BLaER1 (cell line): ENCODE results near the gene RNF150.
"Not testable (repeated sequence)": the region's sequence is repeated elsewhere in the genome, so short reads cannot be mapped to it uniquely, and the experiment has no call there.

ENCODE experiments used
- H3K27ac ChIP-seq: shearing (Covaris generic); formaldehyde crosslinking; 2 replicates; pipeline ENCODE4 v1.8.1; 2022
- H3K27me3 ChIP-seq: shearing (Covaris generic); formaldehyde crosslinking; 2 replicates; pipeline ENCODE4 v1.8.1; 2022
- H3K36me3 ChIP-seq: shearing (Covaris generic); formaldehyde crosslinking; 2 replicates; pipeline ENCODE4 v1.8.1; 2022
- H3K4me1 ChIP-seq: shearing (Covaris generic); formaldehyde crosslinking; 2 replicates; pipeline ENCODE4 v1.8.1; 2022
- H3K4me2 ChIP-seq: shearing (Covaris generic); formaldehyde crosslinking; 2 replicates; pipeline ENCODE4 v1.8.1; 2022
- H3K4me3 ChIP-seq: shearing (Covaris generic); formaldehyde crosslinking; 2 replicates; pipeline ENCODE4 v1.8.1; 2022
- H3K9ac ChIP-seq: shearing (Covaris generic); formaldehyde crosslinking; 2 replicates; pipeline ENCODE4 v1.8.1; 2022
- H3K9me3 ChIP-seq: shearing (Covaris generic); formaldehyde crosslinking; 2 replicates; pipeline ENCODE4 v1.8.1; 2022
- H4K20me1 ChIP-seq: shearing (Covaris generic); formaldehyde crosslinking; 2 replicates; pipeline ENCODE4 v1.8.1; 2022
- Cebpa-rat ChIP-seq: shearing (Covaris generic); IDR thresholded peaks from 2 replicates; pipeline ENCODE4 v1.8.1; 2022

RNF150 gene

GRCh38 chr4:140826701-140827027, 306.6 kb downstream of the RNF150 start:
- Histone ChIP-seq H3K9ac (no peak overlapping the region), H3K36me3 (no peaks in the 10 kb centered on the region), H3K9me3 (no peaks in the 10 kb centered on the region), H3K4me1 (no peaks in the 10 kb centered on the region), H3K27ac (no peak overlapping the region), H3K4me3 (no peak overlapping the region), H3K4me2 (no peak overlapping the region), H4K20me1 (no peaks in the 10 kb centered on the region), H3K27me3 (no peaks in the 10 kb centered on the region)
- no peak for TF ChIP-seq Cebpa-rat

GRCh38 chr4:140820520-140820919, 312.7 kb downstream of the RNF150 start:
- not testable (repeated sequence) for H3K9ac ChIP-seq, H3K9me3 ChIP-seq, H3K27me3 ChIP-seq, H3K36me3 ChIP-seq, H4K20me1 ChIP-seq, H3K4me3 ChIP-seq, H3K4me1 ChIP-seq, H3K27ac ChIP-seq, H3K4me2 ChIP-seq

DNA sequence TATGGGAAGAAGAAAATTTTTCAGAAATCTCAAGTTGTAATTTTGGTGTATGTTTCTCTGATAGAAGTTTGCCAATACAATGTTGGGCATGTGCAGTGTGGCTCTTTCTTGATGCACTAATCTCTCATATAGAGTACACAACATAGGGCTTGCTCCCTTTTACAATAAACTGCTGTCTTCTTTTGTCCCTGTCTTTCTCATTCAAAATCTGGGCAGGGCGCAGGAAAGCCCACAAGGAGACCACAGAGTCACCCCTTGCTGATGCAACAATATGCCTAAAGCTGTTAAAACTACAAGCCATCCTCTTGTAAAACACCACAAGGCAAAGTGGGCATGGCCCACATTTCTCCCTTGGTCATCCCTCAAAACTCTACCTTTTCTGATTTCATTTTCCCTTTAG, 313.7 kb downstream of the RNF150 start:
- H3K9ac ChIP-seq, result no peak overlapping the region
- no peak overlapping the region for H3K27ac ChIP-seq
- no peak for TF ChIP-seq Cebpa-rat
- no peaks in the 10 kb centered on the region for H3K27me3 ChIP-seq
- H3K9me3 ChIP-seq, result no peaks in the 10 kb centered on the region
- H3K4me1 ChIP-seq, result no peaks in the 10 kb centered on the region
- H3K36me3 ChIP-seq, result no peaks in the 10 kb centered on the region
- no peaks in the 10 kb centered on the region for H4K20me1 ChIP-seq
- no peak overlapping the region for H3K4me3 ChIP-seq
- no peak overlapping the region for H3K4me2 ChIP-seq

DNA sequence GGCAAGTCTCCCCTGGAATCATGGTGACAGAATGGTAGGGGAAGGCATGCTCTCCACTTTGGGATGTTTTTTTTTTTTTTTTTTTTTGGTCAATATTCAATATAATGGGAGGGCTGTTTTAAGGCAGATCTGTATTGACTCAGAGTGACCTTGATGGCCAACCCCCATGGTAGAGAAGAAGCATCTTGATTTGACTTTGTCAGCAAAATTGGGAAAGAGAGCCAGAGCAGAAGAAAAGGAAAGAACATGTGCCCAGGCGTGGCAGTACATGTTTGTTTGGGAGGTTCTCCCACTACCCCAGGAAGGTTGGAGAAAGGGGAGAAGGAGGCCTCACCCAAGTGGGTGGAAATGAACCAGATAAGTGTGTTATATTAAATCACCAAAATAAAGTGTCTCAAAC, 314.8 kb downstream of the RNF150 start:
- no peak overlapping the region for H3K4me2 ChIP-seq
- TF ChIP-seq Cebpa-rat, result no peak
- H3K4me3 ChIP-seq, result no peak overlapping the region
- no peaks in the 10 kb centered on the region for H3K4me1 ChIP-seq
- no peaks in the 10 kb centered on the region for H4K20me1 ChIP-seq
- no peak overlapping the region for H3K27ac ChIP-seq
- H3K36me3 ChIP-seq, result no peaks in the 10 kb centered on the region
- H3K9me3 ChIP-seq, result no peaks in the 10 kb centered on the region
- H3K27me3 ChIP-seq, result no peaks in the 10 kb centered on the region
- no peak overlapping the region for H3K9ac ChIP-seq

GRCh38 chr4:140816806-140817510, 316.3 kb downstream of the RNF150 start:
- no peaks in the 10 kb centered on the region for H3K27me3 ChIP-seq
- H3K27ac ChIP-seq, result no peak overlapping the region
- H3K9ac ChIP-seq, result no peak overlapping the region
- no peaks in the 10 kb centered on the region for H3K4me1 ChIP-seq
- no peaks in the 10 kb centered on the region for H3K36me3 ChIP-seq
- H3K4me3 ChIP-seq, result no peak overlapping the region
- H3K4me2 ChIP-seq, result no peak overlapping the region
- no peaks in the 10 kb centered on the region for H4K20me1 ChIP-seq
- H3K9me3 ChIP-seq, result no peaks in the 10 kb centered on the region
- no peak for TF ChIP-seq Cebpa-rat

DNA sequence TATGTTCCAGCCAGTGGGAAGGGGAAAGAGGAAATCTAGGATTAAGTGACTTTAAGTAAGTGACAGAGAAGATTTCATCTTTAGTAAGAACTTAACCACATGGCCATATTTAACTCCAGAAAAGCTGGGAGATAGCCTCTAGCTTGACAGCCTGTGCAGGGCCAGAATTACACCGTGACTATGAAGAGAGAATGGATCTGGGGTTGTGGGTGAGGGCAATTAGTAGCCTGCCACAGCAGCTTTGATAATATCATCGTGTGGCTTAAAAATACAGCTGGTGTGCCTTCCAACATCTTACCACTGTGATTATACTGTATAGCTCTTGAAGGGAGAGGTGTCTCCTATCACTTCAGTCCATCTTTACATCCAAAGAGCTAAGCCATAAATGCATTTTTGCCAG, 319.5 kb downstream of the RNF150 start:
- Histone ChIP-seq H3K4me1 (peaks cover 22% of the 10 kb centered on the region), H4K20me1 (no peaks in the 10 kb centered on the region), H3K36me3 (no peaks in the 10 kb centered on the region), H3K4me3 (no peak overlapping the region), H3K9ac (no peak overlapping the region), H3K4me2 (no peak overlapping the region), H3K27ac (no peak overlapping the region), H3K9me3 (no peaks in the 10 kb centered on the region), H3K27me3 (no peaks in the 10 kb centered on the region)
- no peak for TF ChIP-seq Cebpa-rat

DNA sequence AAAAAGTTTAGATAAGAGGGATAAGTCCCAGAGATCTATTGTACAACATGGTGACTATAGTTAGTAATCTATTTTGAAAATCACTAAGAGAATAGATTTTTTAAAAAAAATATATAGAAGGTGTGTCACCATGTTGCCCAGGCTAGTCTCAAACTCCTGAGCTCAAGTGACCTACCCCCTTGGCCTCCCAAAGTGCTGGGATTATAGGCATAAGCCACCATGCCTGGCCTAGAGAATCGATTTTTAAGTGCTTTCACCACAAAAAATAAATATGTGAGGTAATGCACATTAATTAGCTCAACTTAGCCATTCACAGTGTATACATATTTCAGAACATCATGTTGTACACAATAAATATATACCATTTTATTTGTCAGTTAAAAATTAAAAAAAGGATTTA, 320.4 kb downstream of the RNF150 start:
- H3K4me3 ChIP-seq, result no peak overlapping the region
- no peaks in the 10 kb centered on the region for H3K36me3 ChIP-seq
- H4K20me1 ChIP-seq, result no peaks in the 10 kb centered on the region
- H3K9ac ChIP-seq, result no peak overlapping the region
- H3K4me1 ChIP-seq, result peaks cover 31% of the 10 kb centered on the region
- H3K4me2 ChIP-seq, result no peak overlapping the region
- no peak for TF ChIP-seq Cebpa-rat
- no peaks in the 10 kb centered on the region for H3K9me3 ChIP-seq
- no peaks in the 10 kb centered on the region for H3K27me3 ChIP-seq
- no peak overlapping the region for H3K27ac ChIP-seq

DNA sequence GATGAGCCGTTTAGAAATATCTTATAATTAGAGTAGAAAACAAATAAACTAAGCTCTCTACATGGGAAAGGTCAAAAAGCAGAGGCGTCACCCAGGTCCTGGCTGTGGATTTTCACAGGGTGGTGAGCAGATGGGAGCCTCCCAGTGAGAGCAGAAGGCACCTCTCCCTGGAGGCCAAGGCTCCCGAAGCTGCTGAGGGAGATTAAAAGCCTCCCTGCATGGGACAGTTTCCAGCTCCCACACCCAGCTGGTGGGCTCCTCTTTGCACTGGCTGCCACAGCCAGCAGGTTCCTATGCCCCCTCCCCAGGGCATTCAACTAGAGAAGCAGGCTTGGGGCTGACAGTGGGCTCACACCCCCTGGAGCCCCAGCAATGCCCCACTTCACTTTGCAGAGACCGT, 321.8 kb downstream of the RNF150 start:
- Histone ChIP-seq H3K27ac (no peak overlapping the region), H3K9me3 (no peaks in the 10 kb centered on the region), H3K4me2 (no peak overlapping the region), H4K20me1 (no peaks in the 10 kb centered on the region), H3K4me1 (peaks cover 45% of the 10 kb centered on the region), H3K9ac (no peak overlapping the region), H3K36me3 (no peaks in the 10 kb centered on the region), H3K4me3 (no peak overlapping the region), H3K27me3 (no peaks in the 10 kb centered on the region)
- TF ChIP-seq Cebpa-rat, result no peak

DNA sequence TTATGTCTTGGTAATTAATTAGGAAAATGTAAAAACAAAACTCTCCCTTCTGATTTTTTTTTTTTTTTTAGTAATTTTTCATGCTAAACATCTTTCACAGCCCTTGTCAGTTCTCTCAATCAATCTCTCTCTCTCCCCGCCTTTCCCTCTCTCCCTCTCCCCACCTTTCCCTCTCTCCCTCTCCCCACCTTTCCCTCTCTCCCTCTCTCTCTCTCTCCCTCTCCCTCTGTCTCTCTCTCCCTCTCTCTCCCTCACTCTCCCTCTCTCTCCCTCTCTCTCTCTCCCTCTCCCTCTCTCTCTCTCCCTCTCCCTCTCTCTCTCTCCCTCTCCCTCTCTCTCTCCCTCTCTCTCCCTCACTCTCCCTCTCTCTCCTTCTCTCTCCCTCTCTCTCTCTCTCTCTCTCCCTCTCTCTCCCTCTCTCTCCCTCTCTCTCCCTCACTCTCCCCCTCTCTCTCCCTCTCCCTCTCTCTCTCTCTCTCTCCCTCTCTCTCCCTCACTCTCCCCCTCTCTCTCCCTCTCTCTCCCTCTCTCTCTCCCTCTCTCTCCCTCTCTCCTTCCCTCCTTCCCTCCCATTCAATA, 322.6 kb downstream of the RNF150 start:
- not testable (repeated sequence) for H3K9me3 ChIP-seq, H3K9ac ChIP-seq, H3K4me3 ChIP-seq, H3K36me3 ChIP-seq, H3K27me3 ChIP-seq, H4K20me1 ChIP-seq, H3K27ac ChIP-seq, H3K4me2 ChIP-seq
- peaks cover 45% of the 10 kb centered on the region for H3K4me1 ChIP-seq
